IMR-90 (cell line): Measurements from ENCODE around the gene CXCR2. TPM values are rescaled to one million over a fixed set of nuclear protein-coding genes. Genes with fewer than 3 reads are reported as not detected.

Experiments used
- ATAC-seq: fragments of 200-7000 bp; cut with Tn5 transposase; 2 replicates; pipeline ENCODE4 v1.9.1; 2020; ENCODE audit warnings: low read depth, mild to moderate bottlenecking, moderate library complexity
- BruUV-seq: library from RNA; stranded (reverse); fragments of 400-500 nt; replicated peaks from 2 replicates; lab custom pipeline; 2021; lab: Mats Ljungman, UMichigan
- CTCF ChIA-PET: fragments of 300-600 bp; formaldehyde crosslinking; extraction: SDS; loops from one replicate; lab custom pipeline; 2021; ENCODE audit warnings: antibody characterized with exemption; lab: Yijun Ruan, JAX
- POLR2A ChIA-PET: fragments of 300-600 bp; sonication (Branson Sonifier 250); formaldehyde crosslinking; loops from one replicate; lab custom pipeline; 2022; ENCODE audit warnings: antibody characterized with exemption; ENCODE audit not compliant: unreplicated experiment; lab: Charles Lee
- DNase-seq: peaks from one replicate; pipeline ENCODE4 v3.0.0; 2013
- H2AFZ ChIP-seq: replicated peaks from 2 replicates; pipeline ENCODE3; 2013; ENCODE audit warnings: low read length, mild to moderate bottlenecking; ENCODE audit not compliant: poor library complexity
- H2AK5ac ChIP-seq: 2 replicates; pipeline ENCODE4 v1.6.1; 2013; ENCODE audit warnings: low read depth, low read length, inconsistent platforms
- H2AK9ac ChIP-seq: replicated peaks from 2 replicates; pipeline ENCODE3; 2013; ENCODE audit warnings: mild to moderate bottlenecking, low read depth, low read length, moderate library complexity; ENCODE audit not compliant: poor library complexity
- H2BK120ac ChIP-seq: 2 replicates; pipeline ENCODE4 v1.6.1; 2013; ENCODE audit warnings: low read depth, low read length, inconsistent platforms
- H2BK15ac ChIP-seq: 3 replicates; pipeline ENCODE4 v1.6.1; 2013; ENCODE audit warnings: low read depth, low read length, inconsistent platforms
- H2BK20ac ChIP-seq: 2 replicates; pipeline ENCODE4 v1.6.1; 2013; ENCODE audit warnings: low read depth, mild to moderate bottlenecking, inconsistent platforms, low read length, moderate library complexity
- H2BK5ac ChIP-seq: 2 replicates; pipeline ENCODE4 v1.6.1; 2013; ENCODE audit warnings: mild to moderate bottlenecking, low read depth, low read length, inconsistent platforms; ENCODE audit not compliant: poor library complexity, severe bottlenecking
- H3K14ac ChIP-seq: replicated peaks from 2 replicates; pipeline ENCODE4 v1.6.1; 2013; ENCODE audit warnings: low read depth, low read length, inconsistent platforms
- H3K18ac ChIP-seq: 2 replicates; pipeline ENCODE4 v1.6.1; 2013; ENCODE audit warnings: low read depth, low read length, control low read depth
- H3K23ac ChIP-seq: 2 replicates; pipeline ENCODE4 v1.6.1; 2013; ENCODE audit warnings: low read depth, low read length, inconsistent platforms
- H3K27ac ChIP-seq: 2 replicates; pipeline ENCODE4 v1.5.1; 2013; ENCODE audit warnings: mild to moderate bottlenecking, control low read depth, low read length; ENCODE audit not compliant: insufficient read depth
- H3K27me3 ChIP-seq: 2 replicates; pipeline ENCODE4 v1.6.1; 2013; ENCODE audit warnings: low read length; ENCODE audit not compliant: control insufficient read depth, insufficient read depth
- H3K36me3 ChIP-seq: 2 replicates; pipeline ENCODE4 v1.6.1; 2013; ENCODE audit warnings: low read length, mixed read lengths; ENCODE audit not compliant: control insufficient read depth, insufficient read depth
- H3K4ac ChIP-seq: 2 replicates; pipeline ENCODE4 v1.6.1; 2013; ENCODE audit warnings: low read depth, low read length, inconsistent platforms
- H3K4me1 ChIP-seq: 2 replicates; pipeline ENCODE4 v1.6.1; 2013; ENCODE audit warnings: low read length, mixed read lengths; ENCODE audit not compliant: control insufficient read depth, insufficient read depth
- H3K4me2 ChIP-seq: 2 replicates; pipeline ENCODE4 v1.6.1; 2013; ENCODE audit warnings: low read depth, mild to moderate bottlenecking, control low read depth, low read length, moderate library complexity
- H3K4me3 ChIP-seq: 2 replicates; pipeline ENCODE4 v1.5.1; 2013; ENCODE audit warnings: low read depth, mild to moderate bottlenecking, control low read depth, low read length, moderate library complexity; ENCODE audit not compliant: insufficient read depth
- H3K56ac ChIP-seq: 2 replicates; pipeline ENCODE4 v1.6.1; 2013; ENCODE audit warnings: low read length, inconsistent platforms; ENCODE audit not compliant: insufficient read depth; ENCODE audit errors: extremely low read depth
- H3K79me1 ChIP-seq, 2 experiments: 2 replicates each; pipeline ENCODE4 v1.6.1; 2013; ENCODE audit warnings: low read length in 2 of 2, inconsistent platforms in 1 of 2, low read depth in 1 of 2
- H3K9ac ChIP-seq: 2 replicates; pipeline ENCODE4 v1.6.1; 2013; ENCODE audit warnings: low read depth, low read length, control low read depth
- H3K9me1 ChIP-seq: 2 replicates; pipeline ENCODE4 v1.6.1; 2013; ENCODE audit warnings: low read length, inconsistent platforms; ENCODE audit not compliant: insufficient read depth
- H3K9me3 ChIP-seq: 2 replicates; pipeline ENCODE4 v1.6.1; 2013; ENCODE audit warnings: low read length; ENCODE audit not compliant: control insufficient read depth, insufficient read depth
- H4K20me1 ChIP-seq: 2 replicates; pipeline ENCODE4 v1.6.1; 2013; ENCODE audit warnings: low read length, inconsistent platforms; ENCODE audit not compliant: insufficient read depth
- H4K5ac ChIP-seq: 2 replicates; pipeline ENCODE4 v1.6.1; 2013; ENCODE audit warnings: mild to moderate bottlenecking, low read depth, low read length, control low read depth
- H4K8ac ChIP-seq, 2 experiments: 2 replicates each; pipeline ENCODE4 v1.6.1; 2013; ENCODE audit warnings: low read depth in 2 of 2, low read length in 2 of 2, control low read depth in 1 of 2, inconsistent platforms in 1 of 2
- H4K91ac ChIP-seq: 2 replicates; pipeline ENCODE4 v1.6.1; 2013; ENCODE audit warnings: low read depth, low read length, inconsistent platforms; ENCODE audit not compliant: insufficient read depth
- BHLHE40 ChIP-seq: fragments of 150-350 bp; IDR thresholded peaks from 2 replicates; pipeline ENCODE4 v1.6.1; 2016; ENCODE audit warnings: mild to moderate bottlenecking, low read depth, low read length
- CEBPB ChIP-seq: IDR thresholded peaks from 2 replicates; pipeline ENCODE4 v1.6.1; 2012; ENCODE audit warnings: low read depth, low read length, improper control_type of control experiment
- CHD1 ChIP-seq: IDR thresholded peaks from 2 replicates; pipeline ENCODE4 v1.6.1; 2012; ENCODE audit warnings: low read depth, low read length, improper control_type of control experiment
- CTCF ChIP-seq: conservative IDR thresholded peaks from 2 replicates; pipeline ENCODE4 v1.5.1; 2012; ENCODE audit warnings: mild to moderate bottlenecking, low read depth, low read length, improper control_type of control experiment
- FOS ChIP-seq: fragments of 150-350 bp; IDR thresholded peaks from 2 replicates; pipeline ENCODE4 v1.6.1; 2016; ENCODE audit warnings: low read depth, low read length
- MAFK ChIP-seq: IDR thresholded peaks from 2 replicates; pipeline ENCODE4 v1.6.1; 2012; ENCODE audit warnings: low read depth, low read length, improper control_type of control experiment
- MAZ ChIP-seq: IDR thresholded peaks from 2 replicates; pipeline ENCODE4 v1.6.1; 2012; ENCODE audit warnings: low read depth, mild to moderate bottlenecking, low read length, improper control_type of control experiment, moderate library complexity, borderline replicate concordance
- MXI1 ChIP-seq: IDR thresholded peaks from 2 replicates; pipeline ENCODE4 v1.6.1; 2012; ENCODE audit warnings: low read depth, mild to moderate bottlenecking, low read length, moderate library complexity, borderline replicate concordance
- NFE2L2 ChIP-seq: fragments of 150-350 bp; IDR thresholded peaks from 2 replicates; pipeline ENCODE4 v1.6.1; 2016; ENCODE audit warnings: low read depth, mild to moderate bottlenecking, low read length
- POLR2A ChIP-seq: IDR thresholded peaks from 2 replicates; pipeline ENCODE4 v1.6.1; 2012; ENCODE audit warnings: mild to moderate bottlenecking, low read depth, low read length
- RAD21 ChIP-seq: IDR thresholded peaks from 2 replicates; pipeline ENCODE4 v1.6.1; 2012; ENCODE audit warnings: low read length, improper control_type of control experiment
- RCOR1 ChIP-seq: IDR thresholded peaks from 2 replicates; pipeline ENCODE4 v1.6.1; 2012; ENCODE audit warnings: mild to moderate bottlenecking, low read length, improper control_type of control experiment; ENCODE audit not compliant: insufficient replicate concordance
- RFX5 ChIP-seq: IDR thresholded peaks from 2 replicates; pipeline ENCODE4 v1.8.0; 2012; ENCODE audit warnings: low read depth, mild to moderate bottlenecking, low read length, moderate library complexity
- SMC3 ChIP-seq: fragments of 150-350 bp; IDR thresholded peaks from 2 replicates; pipeline ENCODE4 v1.6.1; 2016; ENCODE audit warnings: low read depth, mild to moderate bottlenecking, antibody characterized with exemption, low read length, moderate library complexity
- WGBS, 2 experiments: methylation state at CpG; one replicate each; pipeline versions ENCODE4 v1.1.5 to v1.1.7; 2013; ENCODE audit warnings: missing lambda C conversion rate in 2 of 2; ENCODE audit not compliant: insufficient read length in 1 of 2; ENCODE audit errors: extremely low coverage in 2 of 2; 5-methylcytosine and 5-hydroxymethylcytosine counted together
- dilution Hi-C: fragments of 300-500 bp; cut with HindIII; formaldehyde crosslinking; loops from one replicate; pipeline ENCODE4 v1.14.3; 2018; ENCODE audit warnings: low sequenced_read_pairs; ENCODE audit not compliant: unreplicated experiment
- in situ Hi-C: fragments of 300-500 bp; cut with MboI; formaldehyde crosslinking; loops from 3 replicates; pipeline ENCODE4 v1.14.3; 2019; ENCODE audit warnings: low sequenced_read_pairs, inconsistent platforms, mixed read lengths
- intact Hi-C: fragments of 100-400 bp; cut with micrococcal nuclease; formaldehyde crosslinking; loops from 2 replicates; pipeline ENCODE4 v1.10.0; 2022
- polyA plus RNA-seq, 3 experiments: library from polyadenylated mRNA; depleted of rRNA; stranded (reverse); fragments of >200 nt; gene quantifications; 2 replicates each; pipeline ENCODE4 v1.2.3, GENCODE V29; 2012; ENCODE audit warnings: low replicate concordance in 1 of 3
- total RNA-seq: library from RNA; depleted of rRNA; stranded (reverse); fragments of >200 nt; gene quantifications from 2 replicates; pipeline ENCODE4 v1.2.3, GENCODE V29; 2012
- TF ChIP-seq, protein P1 (sequence below): fragments of 150-350 bp; IDR thresholded peaks from 2 replicates; pipeline ENCODE4 v1.6.1; 2016; ENCODE audit warnings: low read depth, mild to moderate bottlenecking, low read length, moderate library complexity, borderline replicate concordance
- TF ChIP-seq, protein P2 (sequence below): fragments of 150-350 bp; IDR thresholded peaks from 2 replicates; pipeline ENCODE4 v1.6.1; 2017; ENCODE audit warnings: mild to moderate bottlenecking, antibody characterized with exemption, low read length, low read depth

Gene CXCR2
- total and polyA plus RNA-seq, 2 of the 4 experiments (the other 2 are of a cell fraction) = not detected

DNA sequence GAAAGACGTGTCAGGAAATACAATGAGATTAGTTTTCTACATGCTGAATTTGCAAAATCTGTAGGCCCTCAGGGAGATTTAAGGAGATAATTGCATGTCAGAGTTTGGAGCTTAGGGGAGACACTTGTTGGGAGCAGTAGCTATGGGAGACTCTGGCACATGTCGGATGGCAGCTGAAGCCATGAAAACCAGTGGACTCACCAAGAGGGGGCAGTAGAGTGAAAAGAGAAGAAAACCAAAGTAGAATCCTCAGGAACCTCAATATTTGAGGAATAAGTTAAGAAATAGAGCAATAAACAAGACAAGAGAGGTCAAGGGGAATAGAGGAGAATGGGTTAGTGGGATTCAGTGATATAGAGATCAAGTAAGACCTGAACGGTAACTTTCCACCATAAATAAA, 31.9 kb upstream of the CXCR2 start:
- Histone ChIP-seq H3K56ac (no peak overlapping the region), H2AK5ac (no peak overlapping the region), H4K8ac (no peak overlapping the region), H3K4me1 (no peaks in the 10 kb centered on the region), H2BK5ac (no peak overlapping the region), H2BK120ac (no peak overlapping the region), H2BK20ac (no peak overlapping the region), H3K18ac (no peak overlapping the region), H3K4me2 (no peak overlapping the region), H3K27ac (no peak overlapping the region), H3K9ac (no peak overlapping the region), H4K91ac (no peak overlapping the region), H4K20me1 (no peaks in the 10 kb centered on the region), H2AFZ (no peak overlapping the region), H3K27me3 (peaks cover 45% of the 10 kb centered on the region), H4K5ac (no peak overlapping the region), H3K4me3 (no peak overlapping the region), H3K4ac (no peak overlapping the region), H3K9me3 (peaks cover 2% of the 10 kb centered on the region), H3K9me1 (no peaks in the 10 kb centered on the region), H2BK15ac (no peak overlapping the region), H3K79me1 (no peaks in the 10 kb centered on the region), H3K23ac (no peak overlapping the region), H3K36me3 (no peaks in the 10 kb centered on the region), H2AK9ac (no peak overlapping the region), H3K14ac (no peak overlapping the region)
- ATAC-seq (no peak), DNase-seq (no peak)
- ChIA-PET POLR2A (no interaction called here), CTCF (no interaction called here)
- in situ Hi-C loops (no loop called here), dilution Hi-C loops (no loop called here), intact Hi-C loops (no loop called here)
- no TSS peak for BruUV-seq
- TF ChIP-seq RAD21 (no peak), CHD1 (no peak), POLR2A (no peak), MAZ (no peak), RFX5 (no peak), NFE2L2 (no peak), MAFK (no peak), BHLHE40 (no peak), CEBPB (no peak), SMC3 (no peak), MXI1 (no peak), FOS (no peak), RCOR1 (no peak), CTCF (no peak)
- TF ChIP-seq, protein P1, sequence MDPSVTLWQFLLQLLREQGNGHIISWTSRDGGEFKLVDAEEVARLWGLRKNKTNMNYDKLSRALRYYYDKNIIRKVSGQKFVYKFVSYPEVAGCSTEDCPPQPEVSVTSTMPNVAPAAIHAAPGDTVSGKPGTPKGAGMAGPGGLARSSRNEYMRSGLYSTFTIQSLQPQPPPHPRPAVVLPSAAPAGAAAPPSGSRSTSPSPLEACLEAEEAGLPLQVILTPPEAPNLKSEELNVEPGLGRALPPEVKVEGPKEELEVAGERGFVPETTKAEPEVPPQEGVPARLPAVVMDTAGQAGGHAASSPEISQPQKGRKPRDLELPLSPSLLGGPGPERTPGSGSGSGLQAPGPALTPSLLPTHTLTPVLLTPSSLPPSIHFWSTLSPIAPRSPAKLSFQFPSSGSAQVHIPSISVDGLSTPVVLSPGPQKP = no peak
- TF ChIP-seq, protein P2, sequence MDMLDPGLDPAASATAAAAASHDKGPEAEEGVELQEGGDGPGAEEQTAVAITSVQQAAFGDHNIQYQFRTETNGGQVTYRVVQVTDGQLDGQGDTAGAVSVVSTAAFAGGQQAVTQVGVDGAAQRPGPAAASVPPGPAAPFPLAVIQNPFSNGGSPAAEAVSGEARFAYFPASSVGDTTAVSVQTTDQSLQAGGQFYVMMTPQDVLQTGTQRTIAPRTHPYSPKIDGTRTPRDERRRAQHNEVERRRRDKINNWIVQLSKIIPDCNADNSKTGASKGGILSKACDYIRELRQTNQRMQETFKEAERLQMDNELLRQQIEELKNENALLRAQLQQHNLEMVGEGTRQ = no peak
- WGBS, 2 experiments = 78% methylated on average over 1 of the region's 3 CpGs; no CpG with 5 or more reads in 1 of the 2 experiments
